ENCODE measurements around the gene KDM4B.
A peak's percentile ranks its signal among the peaks of the same experiment; 100 is the strongest.

Gene KDM4B

GRCh38 chr19:5035793-5036697, 67.1 kb downstream of the KDM4B start:
- no peak for TF ChIP-seq CTCF (IDR thresholded peaks at IDR 0.05; ENCODE audit: poor library complexity, severe bottlenecking)
- Histone ChIP-seq H3K27me3 (ENCODE audit: insufficient read depth, poor library complexity, severe bottlenecking) (no peaks in the 10 kb centered on the region), H3K9me3 (ENCODE audit: severe bottlenecking) (no peaks in the 10 kb centered on the region), H3K36me3 (ENCODE audit: low read depth) (peaks cover 21% of the 10 kb centered on the region), H3K27ac (ENCODE audit: poor library complexity, severe bottlenecking) (no peak overlapping the region), H3K4me3 (ENCODE audit: severe bottlenecking) (no peak overlapping the region), H3K4me1 (ENCODE audit: insufficient read depth, poor library complexity, severe bottlenecking) (peaks cover 4% of the 10 kb centered on the region)
- ATAC-seq (ENCODE audit: low read depth) (no peak), DNase-seq (ENCODE audit: low spot score) (no peak)

GRCh38 chr19:5036698-5037563, 68.0 kb downstream of the KDM4B start:
- ATAC-seq (ENCODE audit: low read depth) (no peak), DNase-seq (ENCODE audit: low spot score) (no peak)
- no peak overlapping the region for H3K4me3 ChIP-seq (ENCODE audit: severe bottlenecking)
- TF ChIP-seq CTCF (IDR thresholded peaks at IDR 0.05; ENCODE audit: poor library complexity, severe bottlenecking), result no peak
- H3K9me3 ChIP-seq (ENCODE audit: severe bottlenecking), result no peaks in the 10 kb centered on the region
- no peaks in the 10 kb centered on the region for H3K27me3 ChIP-seq (ENCODE audit: insufficient read depth, poor library complexity, severe bottlenecking)
- H3K27ac ChIP-seq (ENCODE audit: poor library complexity, severe bottlenecking), result no peak overlapping the region
- H3K36me3 ChIP-seq (ENCODE audit: low read depth), result peaks cover 22% of the 10 kb centered on the region
- peaks cover 4% of the 10 kb centered on the region for H3K4me1 ChIP-seq (ENCODE audit: insufficient read depth, poor library complexity, severe bottlenecking)

GRCh38 chr19:5037936-5038335, 69.0 kb downstream of the KDM4B start:
- no peaks in the 10 kb centered on the region for H3K9me3 ChIP-seq (ENCODE audit: severe bottlenecking)
- H3K4me3 ChIP-seq (ENCODE audit: severe bottlenecking), result no peak overlapping the region
- no peak for ATAC-seq (ENCODE audit: low read depth)
- H3K36me3 ChIP-seq (ENCODE audit: low read depth), result peaks cover 20% of the 10 kb centered on the region
- peaks cover 4% of the 10 kb centered on the region for H3K4me1 ChIP-seq (ENCODE audit: insufficient read depth, poor library complexity, severe bottlenecking)
- H3K27ac ChIP-seq (ENCODE audit: poor library complexity, severe bottlenecking), result no peak overlapping the region
- no peaks in the 10 kb centered on the region for H3K27me3 ChIP-seq (ENCODE audit: insufficient read depth, poor library complexity, severe bottlenecking)
- DNase-seq (ENCODE audit: low spot score), result no peak
- no peak for TF ChIP-seq CTCF (IDR thresholded peaks at IDR 0.05; ENCODE audit: poor library complexity, severe bottlenecking)

GRCh38 chr19:5038631-5039271, 69.8 kb downstream of the KDM4B start:
- ATAC-seq (ENCODE audit: low read depth), result 0 out of 3 replicates have a peak, but pooled peaks have one; percentile 27
- no peak for DNase-seq (ENCODE audit: low spot score)
- H3K27me3 ChIP-seq (ENCODE audit: insufficient read depth, poor library complexity, severe bottlenecking), result no peaks in the 10 kb centered on the region
- TF ChIP-seq CTCF (IDR thresholded peaks at IDR 0.05; ENCODE audit: poor library complexity, severe bottlenecking), result peak; percentile 38
- no peak overlapping the region for H3K4me3 ChIP-seq (ENCODE audit: severe bottlenecking)
- H3K4me1 ChIP-seq (ENCODE audit: insufficient read depth, poor library complexity, severe bottlenecking), result peaks cover 4% of the 10 kb centered on the region
- peaks cover 13% of the 10 kb centered on the region for H3K36me3 ChIP-seq (ENCODE audit: low read depth)
- H3K27ac ChIP-seq (ENCODE audit: poor library complexity, severe bottlenecking), result no peak overlapping the region
- no peaks in the 10 kb centered on the region for H3K9me3 ChIP-seq (ENCODE audit: severe bottlenecking)
